ENCODE results near the gene SDK2. TPM values are rescaled to one million over a fixed set of nuclear protein-coding genes. Genes with fewer than 3 reads are reported as not detected.

SDK2 gene
- total and polyA plus RNA-seq, 2 experiments from 2014 or later: 0.59 to 1.2 TPM

GRCh38 chr17:73690676-73691075 lies 46.4 kb upstream of the SDK2 start:
- TF ChIP-seq CTCF (IDR thresholded peaks at IDR 0.05; ENCODE audit: poor library complexity) (no peak), EZH2 (IDR thresholded peaks at IDR 0.05; ENCODE audit: borderline replicate concordance) (no peak), EZH2phosphoT487 (IDR thresholded peaks at IDR 0.05; ENCODE audit: low read depth, severe bottlenecking, unreplicated experiment) (no peak)
- H3K27me3 ChIP-seq: no peaks in the 10 kb centered on the region
- no peak overlapping the region for H2AFZ ChIP-seq
- no peak for DNase-seq (ENCODE audit: low spot score)
- H3K27ac ChIP-seq: no peak overlapping the region
- H3K4me2 ChIP-seq: no peak overlapping the region
- 76% methylated on average over 10 of the region's 10 CpGs for whole genome bisulfite sequencing (ENCODE audit: low lambda C conversion rate, missing lambda C conversion rate)
- no peaks in the 10 kb centered on the region for H3K79me2 ChIP-seq
- no peak overlapping the region for H3K4me3 ChIP-seq
- H4K20me1 ChIP-seq (ENCODE audit: insufficient read depth, poor library complexity, severe bottlenecking): no peaks in the 10 kb centered on the region
- no peaks in the 10 kb centered on the region for H3K9me3 ChIP-seq (ENCODE audit: low read depth)
- no peaks in the 10 kb centered on the region for H3K9me2 ChIP-seq (replicated peaks; ENCODE audit: insufficient read depth)
- no peaks in the 10 kb centered on the region for H3K4me1 ChIP-seq (ENCODE audit: insufficient read depth)
- H3K36me3 ChIP-seq (replicated peaks; ENCODE audit: insufficient read depth, low read depth): no peaks in the 10 kb centered on the region

GRCh38 chr17:73689596-73690275 lies 45.5 kb upstream of the SDK2 start:
- H3K4me3 ChIP-seq: no peak overlapping the region
- H3K79me2 ChIP-seq: no peaks in the 10 kb centered on the region
- no peaks in the 10 kb centered on the region for H3K4me1 ChIP-seq (ENCODE audit: insufficient read depth)
- H2AFZ ChIP-seq: no peak overlapping the region
- H3K27ac ChIP-seq: no peak overlapping the region
- H3K9me3 ChIP-seq (ENCODE audit: low read depth): no peaks in the 10 kb centered on the region
- H4K20me1 ChIP-seq (ENCODE audit: insufficient read depth, poor library complexity, severe bottlenecking): no peaks in the 10 kb centered on the region
- WGBS (ENCODE audit: low lambda C conversion rate, missing lambda C conversion rate): 83% methylated on average over 13 of the region's 13 CpGs
- no peaks in the 10 kb centered on the region for H3K9me2 ChIP-seq (replicated peaks; ENCODE audit: insufficient read depth)
- no peaks in the 10 kb centered on the region for H3K27me3 ChIP-seq
- no peak overlapping the region for H3K4me2 ChIP-seq
- H3K36me3 ChIP-seq (replicated peaks; ENCODE audit: insufficient read depth, low read depth): no peaks in the 10 kb centered on the region
- no peak for DNase-seq (ENCODE audit: low spot score)
- no peak for TF ChIP-seq CTCF (IDR thresholded peaks at IDR 0.05; ENCODE audit: poor library complexity)
- TF ChIP-seq EZH2 (IDR thresholded peaks at IDR 0.05; ENCODE audit: borderline replicate concordance): no peak
- no peak for TF ChIP-seq EZH2phosphoT487 (IDR thresholded peaks at IDR 0.05; ENCODE audit: low read depth, severe bottlenecking, unreplicated experiment)

DNA sequence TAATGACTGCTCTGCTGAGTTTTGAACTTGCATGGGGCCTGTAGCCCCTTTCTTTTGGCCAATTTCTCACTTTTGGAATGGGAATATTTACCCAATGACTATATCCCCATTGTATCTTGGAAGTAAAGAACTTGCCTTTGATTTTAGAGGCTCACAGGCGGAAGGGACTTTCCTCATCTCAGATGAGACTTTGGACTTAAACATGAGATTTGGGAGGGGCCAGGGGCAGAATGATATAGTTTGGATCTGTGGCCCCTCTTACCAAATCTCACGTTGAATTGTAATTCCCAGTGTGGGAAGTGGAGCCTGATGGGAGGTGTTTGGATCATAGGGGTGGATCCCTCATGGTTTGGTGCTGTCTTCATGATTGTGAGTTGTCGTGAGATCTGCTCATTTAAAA lies 42.7 kb upstream of the SDK2 start:
- Histone ChIP-seq H4K20me1 (ENCODE audit: insufficient read depth, poor library complexity, severe bottlenecking) (no peaks in the 10 kb centered on the region), H3K9me2 (replicated peaks; ENCODE audit: insufficient read depth) (no peaks in the 10 kb centered on the region), H2AFZ (no peak overlapping the region), H3K36me3 (replicated peaks; ENCODE audit: insufficient read depth, low read depth) (no peaks in the 10 kb centered on the region), H3K9me3 (ENCODE audit: low read depth) (no peaks in the 10 kb centered on the region), H3K27ac (no peak overlapping the region), H3K79me2 (no peaks in the 10 kb centered on the region), H3K27me3 (no peaks in the 10 kb centered on the region), H3K4me3 (no peak overlapping the region), H3K4me2 (no peak overlapping the region), H3K4me1 (ENCODE audit: insufficient read depth) (no peaks in the 10 kb centered on the region)
- no peak for DNase-seq (ENCODE audit: low spot score)
- no peak for TF ChIP-seq EZH2phosphoT487 (IDR thresholded peaks at IDR 0.05; ENCODE audit: low read depth, severe bottlenecking, unreplicated experiment)
- no peak for TF ChIP-seq EZH2 (IDR thresholded peaks at IDR 0.05; ENCODE audit: borderline replicate concordance)
- TF ChIP-seq CTCF (IDR thresholded peaks at IDR 0.05; ENCODE audit: poor library complexity): no peak
- WGBS (ENCODE audit: low lambda C conversion rate, missing lambda C conversion rate): 84% methylated on average over 3 of the region's 3 CpGs

Data from hepatocyte (in vitro differentiated cells).